NCI-H446 treated with DMSO at 0.1 percent for 48 hours (cell line): Measurements from ENCODE around the gene NT5DC2.
"Not testable (repeated sequence)": the region's sequence is repeated elsewhere in the genome, so short reads cannot be mapped to it uniquely, and the experiment has no call there.

Experiments used
- DNase-seq: peaks from one replicate; lab custom pipeline; 2025; lab: John Stamatoyannopoulos, UW

Gene NT5DC2

GRCh38 chr3:52537165-52537620 is 3.5 kb upstream of the NT5DC2 start:
- DNase-seq, result no peak

GRCh38 chr3:52536369-52537164 is 2.9 kb upstream of the NT5DC2 start, which contains the start of gene UQCC5:
Gene UQCC5, plus strand, starts transcription at chr3:52536605. Its CDS starts 151 bp downstream, at chr3:52536756.
- DNase-seq, result peak; percentile 91

- no peak for DNase-seq
Observed at GRCh38 chr3:52536112-52536368, 2.4 kb upstream of the NT5DC2 start.

- no peak for DNase-seq
Observed at GRCh38 chr3:52535411-52536111, 1.9 kb upstream of the NT5DC2 start.

- DNase-seq, result no peak
Observed at GRCh38 chr3:52534281-52535183, 875 bp upstream of the NT5DC2 start.

- no peak for DNase-seq
Observed at GRCh38 chr3:52532838-52533622, 627 bp downstream of the NT5DC2 start.

GRCh38 chr3:52532517-52532837 is 1.2 kb downstream of the NT5DC2 start:
- DNase-seq, result no peak

- DNase-seq, result no peak
Observed at GRCh38 chr3:52531860-52532516, 1.7 kb downstream of the NT5DC2 start.

GRCh38 chr3:52530918-52531826 is 2.5 kb downstream of the NT5DC2 start:
- no peak for DNase-seq

GRCh38 chr3:52529376-52530333 is 4.0 kb downstream of the NT5DC2 start:
- DNase-seq, result no peak

GRCh38 chr3:52528586-52529375 is 4.9 kb downstream of the NT5DC2 start:
- DNase-seq, result no peak

- DNase-seq, result no peak
Observed at GRCh38 chr3:52527732-52528585, 5.7 kb downstream of the NT5DC2 start.

GRCh38 chr3:52527039-52527731 is 6.5 kb downstream of the NT5DC2 start:
- DNase-seq, result no peak

GRCh38 chr3:52526671-52527038 is 7.0 kb downstream of the NT5DC2 start:
- DNase-seq, result not testable (repeated sequence)

GRCh38 chr3:52525680-52526561 is 7.7 kb downstream of the NT5DC2 start:
- DNase-seq, result no peak
